ENCODE measurements around the gene CCDC186.

- TF ChIP-seq CTCF (IDR thresholded peaks at IDR 0.05; ENCODE audit: poor library complexity, severe bottlenecking), result no peak
- TF ChIP-seq EZH2 (IDR thresholded peaks at IDR 0.05; ENCODE audit: borderline replicate concordance, insufficient read depth, low read length, poor library complexity, severe bottlenecking), result no peak
These were observed 441 bp downstream of the CCDC186 start for GRCh38 chr10:114173603-114173920.
